ENCODE data around the gene ACTR3. TPM values are rescaled to one million over a fixed set of nuclear protein-coding genes. Genes with fewer than 3 reads are reported as not detected.
"Not testable (repeated sequence)": the region's sequence is repeated elsewhere in the genome, so short reads cannot be mapped to it uniquely, and the experiment has no call there.

Gene ACTR3
- 168 TPM for polyA plus RNA-seq (ENCODE audit: insufficient read length)
- long read RNA-seq, donor 1, full-length matches to known transcripts: 43 of 66 reads
- long read RNA-seq, donor 1, partial matches to known transcripts: 23 of 66 reads
- long read RNA-seq, donor 1, other reads (novel, unspliced or antisense): 0 of 66 reads
- long read RNA-seq, donor 2, full-length matches to known transcripts: 33 of 54 reads
- long read RNA-seq, donor 2, partial matches to known transcripts: 21 of 54 reads
- long read RNA-seq, donor 2, other reads (novel, unspliced or antisense): 0 of 54 reads
- long read RNA-seq, donor 3, full-length matches to known transcripts: 24 of 40 reads
- long read RNA-seq, donor 3, partial matches to known transcripts: 16 of 40 reads
- long read RNA-seq, donor 3, other reads (novel, unspliced or antisense): 0 of 40 reads
- long read RNA-seq, donor 4: 0 reads
- long read RNA-seq, donor 5, full-length matches to known transcripts: 58 of 115 reads
- long read RNA-seq, donor 5, partial matches to known transcripts: 57 of 115 reads
- long read RNA-seq, donor 5, other reads (novel, unspliced or antisense): 0 of 115 reads
- long read RNA-seq, donor 6, full-length matches to known transcripts: 32 of 77 reads
- long read RNA-seq, donor 6, partial matches to known transcripts: 45 of 77 reads
- long read RNA-seq, donor 6, other reads (novel, unspliced or antisense): 0 of 77 reads
- long read RNA-seq, donor 7, full-length matches to known transcripts: 37 of 81 reads
- long read RNA-seq, donor 7, partial matches to known transcripts: 44 of 81 reads
- long read RNA-seq, donor 7, other reads (novel, unspliced or antisense): 0 of 81 reads
- long read RNA-seq, donor 8, full-length matches to known transcripts: 4 of 11 reads
- long read RNA-seq, donor 8, partial matches to known transcripts: 7 of 11 reads
- long read RNA-seq, donor 8, other reads (novel, unspliced or antisense): 0 of 11 reads

- DNase-seq: peak; percentile 100
These were observed at the start of gene ACTR3 for GRCh38 chr2:113889471-113890252. Gene ACTR3, plus strand, starts transcription at chr2:113890089. Its CDS starts 191 bp downstream, at chr2:113890280.

- no peak for DNase-seq
These were observed 49.4 kb upstream of the ACTR3 start for GRCh38 chr2:113840518-113840917.

GRCh38 chr2:113842919-113843736 is 46.8 kb upstream of the ACTR3 start:
- no peak for DNase-seq

- not testable (repeated sequence) for DNase-seq
These were observed 46.2 kb upstream of the ACTR3 start for GRCh38 chr2:113843737-113844050.

DNA sequence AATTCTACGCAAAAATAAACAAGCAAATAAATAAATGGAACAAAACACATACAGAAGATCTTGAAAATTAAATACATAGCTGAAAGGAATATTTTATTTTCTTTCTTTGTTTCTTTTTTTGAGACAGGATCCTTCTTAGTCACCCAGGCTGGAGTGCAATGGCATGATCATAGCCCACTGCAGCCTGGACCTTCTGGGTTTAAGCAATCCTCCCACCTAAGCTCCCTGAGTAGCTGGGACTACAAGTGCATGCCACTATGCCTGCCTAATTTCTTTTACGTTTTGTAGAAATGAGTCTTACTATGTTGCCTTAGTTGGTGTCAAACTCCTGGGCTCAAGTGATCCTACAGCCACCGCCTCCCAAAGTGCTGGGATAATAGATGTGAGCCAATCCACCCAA is 44.6 kb upstream of the ACTR3 start:
- DNase-seq: no peak

GRCh38 chr2:113845796-113846195 is 44.1 kb upstream of the ACTR3 start:
- DNase-seq: not testable (repeated sequence)

DNA sequence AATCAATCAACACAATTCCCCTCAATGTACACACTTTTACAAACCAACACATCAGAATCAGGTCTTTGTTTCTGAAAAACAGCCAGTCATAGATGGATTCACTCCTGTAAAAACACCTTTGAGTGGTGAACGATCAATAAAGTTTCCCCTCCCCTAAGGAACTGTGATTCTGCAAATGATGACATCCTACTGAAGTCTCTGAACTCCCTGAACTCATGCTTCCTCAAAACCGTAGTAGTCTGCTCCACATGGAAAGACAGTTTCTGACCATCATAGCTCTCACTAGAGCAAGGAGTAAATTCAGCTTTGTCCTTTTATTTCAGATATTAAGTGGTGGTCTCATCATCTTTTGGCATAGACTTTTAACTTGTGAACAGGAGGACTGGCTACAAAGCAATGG is 43.5 kb upstream of the ACTR3 start:
- DNase-seq: no peak

DNA sequence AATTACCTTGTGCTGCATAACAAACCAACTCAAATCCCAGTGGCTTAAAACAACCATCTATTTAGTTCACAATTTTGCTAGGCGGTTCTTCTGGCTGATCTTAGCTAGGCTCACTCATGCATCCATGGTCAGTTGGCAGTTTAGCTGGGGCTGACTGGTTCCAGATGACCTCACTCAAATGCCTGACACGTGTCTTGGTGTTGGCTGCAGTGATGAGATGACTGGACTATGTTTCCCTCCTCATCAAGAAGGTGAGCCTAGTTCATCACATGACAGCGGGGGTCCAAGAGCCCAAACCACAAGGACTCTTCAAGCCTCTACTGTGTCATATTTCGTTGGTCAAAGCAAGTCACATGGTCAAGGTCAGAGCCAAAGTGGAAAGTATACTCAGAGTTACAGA is 42.7 kb upstream of the ACTR3 start:
- no peak for DNase-seq

- DNase-seq: no peak
These were observed 41.0 kb upstream of the ACTR3 start for GRCh38 chr2:113848758-113849415.

GRCh38 chr2:113850687-113851086 is 39.2 kb upstream of the ACTR3 start:
- no peak for DNase-seq

- DNase-seq: no peak
These were observed 38.2 kb upstream of the ACTR3 start for GRCh38 chr2:113851640-113852039.

GRCh38 chr2:113854208-113854607 is 35.7 kb upstream of the ACTR3 start:
- no peak for DNase-seq

DNA sequence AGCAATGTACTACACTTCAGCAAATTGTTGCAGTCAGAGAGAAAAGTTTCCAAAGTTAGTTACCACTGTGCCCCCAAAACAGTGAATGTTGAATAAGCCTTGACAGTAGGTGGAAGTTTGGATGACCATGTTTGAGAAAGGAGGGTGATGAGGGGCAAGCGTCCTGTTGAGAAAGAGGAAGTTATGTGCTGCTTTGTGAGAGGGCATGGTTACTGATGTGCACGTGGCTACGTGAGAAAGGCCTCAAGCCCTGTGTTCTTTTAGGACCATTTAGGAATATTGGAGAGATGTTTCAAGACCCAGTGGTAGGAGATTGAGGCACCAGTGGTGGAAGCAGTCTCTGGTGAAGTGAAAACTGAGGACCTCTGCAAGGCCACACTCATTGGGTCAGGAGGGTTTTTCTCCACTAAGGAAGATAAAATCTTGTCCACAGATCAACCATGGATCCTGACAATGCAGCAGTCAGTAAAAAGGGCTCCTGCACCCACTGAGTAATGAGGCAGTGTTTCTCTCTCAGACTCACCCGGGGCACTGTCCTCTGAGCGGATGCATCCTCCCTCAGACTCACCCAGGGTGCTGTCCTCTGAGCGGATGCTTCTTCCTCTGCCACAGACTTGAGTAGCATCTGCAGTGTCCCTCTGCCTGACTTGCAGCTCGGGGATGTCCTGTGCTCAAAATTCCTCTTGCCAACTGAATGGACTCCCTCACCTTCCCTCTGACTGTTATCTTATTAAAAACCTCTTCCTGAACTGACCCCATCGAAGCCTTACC is 34.7 kb upstream of the ACTR3 start:
- DNase-seq: no peak

- DNase-seq: no peak
These were observed 32.4 kb upstream of the ACTR3 start for GRCh38 chr2:113857464-113857863.

DNA sequence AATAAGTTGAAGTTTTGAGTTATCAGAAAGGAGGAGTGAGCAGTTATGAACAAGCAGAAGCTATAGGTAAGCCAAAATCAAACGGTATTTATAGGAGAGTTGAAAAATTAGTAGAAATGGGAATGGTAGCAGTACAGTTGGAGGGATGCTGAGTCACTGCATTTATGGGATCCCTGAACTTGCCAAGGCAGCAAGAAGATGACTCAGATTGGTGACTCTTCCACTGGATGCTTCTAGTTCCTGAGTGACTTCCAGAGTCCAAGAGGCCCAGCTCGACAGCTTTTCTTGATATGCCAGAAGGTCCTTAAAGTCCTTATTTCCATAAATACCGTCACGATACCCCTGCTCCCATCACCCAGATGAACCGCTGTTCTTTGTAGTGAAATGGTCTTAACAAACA is 31.1 kb upstream of the ACTR3 start:
- DNase-seq: no peak

DNA sequence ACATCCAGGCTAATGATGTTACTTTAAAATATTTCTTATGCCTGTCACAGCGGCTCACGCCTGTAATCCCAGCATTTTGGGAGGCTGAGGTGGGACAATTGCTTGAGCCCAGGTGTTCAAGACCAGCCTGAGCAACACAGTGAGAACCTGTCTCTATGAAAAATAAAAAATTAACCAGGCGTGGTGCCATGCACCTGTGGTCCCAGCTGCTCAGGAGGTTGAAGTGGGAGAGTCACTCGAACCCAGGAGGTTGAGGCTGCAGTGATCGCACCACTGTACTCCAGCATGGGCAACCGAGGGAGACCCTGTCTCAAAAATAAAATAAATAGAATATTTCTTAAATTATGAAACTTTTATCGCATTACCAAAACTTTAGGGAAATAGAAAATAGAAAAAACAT is 28.1 kb upstream of the ACTR3 start:
- DNase-seq: no peak

- no peak for DNase-seq
These were observed 26.7 kb upstream of the ACTR3 start for GRCh38 chr2:113863144-113863543.

DNA sequence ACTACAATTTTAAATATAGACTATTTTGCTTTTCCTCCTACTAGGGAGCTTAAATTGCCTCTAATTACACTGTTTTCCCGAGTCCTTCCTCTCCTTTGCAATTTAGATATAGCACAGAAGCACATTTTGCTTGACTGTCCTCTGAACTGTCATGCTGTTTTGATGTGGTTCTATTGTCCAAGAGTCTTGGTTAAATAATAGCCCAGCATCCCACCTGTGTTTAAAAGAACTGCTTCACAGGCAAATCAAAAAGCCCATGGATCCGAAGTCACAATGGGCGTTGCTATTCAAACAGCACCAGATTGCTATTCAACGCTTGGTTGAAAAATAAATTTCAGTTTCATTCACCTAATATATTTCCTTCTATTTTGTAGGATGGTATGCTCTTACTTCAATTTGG is 22.3 kb upstream of the ACTR3 start:
- no peak for DNase-seq

GRCh38 chr2:113869253-113869652 is 20.6 kb upstream of the ACTR3 start:
- DNase-seq: no peak

DNA sequence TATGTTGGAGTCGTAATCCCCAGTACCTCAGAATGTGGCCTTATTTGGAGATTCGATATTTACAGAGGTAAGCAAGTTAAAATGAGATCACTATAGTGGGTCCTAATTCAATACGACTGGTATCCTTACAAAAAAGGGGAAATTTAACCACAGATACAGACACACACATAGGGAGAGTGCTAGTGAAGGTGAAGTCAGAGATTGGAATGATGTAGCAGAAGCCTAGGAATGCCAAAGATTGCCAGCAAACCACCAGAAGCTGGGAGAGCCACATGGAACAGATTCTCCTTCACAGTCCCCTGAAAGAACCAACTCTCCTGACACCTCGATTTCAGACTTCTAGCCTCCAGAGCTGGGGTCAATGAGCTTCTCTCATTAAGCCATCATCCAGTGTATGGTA is 17.7 kb upstream of the ACTR3 start:
- no peak for DNase-seq
